Measurements from ENCODE around the gene TSEN34. TPM values are rescaled to one million over a fixed set of nuclear protein-coding genes. Genes with fewer than 3 reads are reported as not detected.
A peak's percentile ranks its signal among the peaks of the same experiment; 100 is the strongest.
"Not testable (repeated sequence)": the region's sequence is repeated elsewhere in the genome, so short reads cannot be mapped to it uniquely, and the experiment has no call there.

Gene TSEN34
- polyA plus RNA-seq, 4 donors: 36.2 to 67.5 (median 45.0) TPM

GRCh38 chr19:54183431-54183830 is 7.7 kb upstream of the TSEN34 start:
- DNase-seq (ENCODE audit: low read depth in 4 of 4, low spot score in 3 of 4): no peak

GRCh38 chr19:54186351-54186750 is 4.8 kb upstream of the TSEN34 start:
- no peak for DNase-seq (ENCODE audit: low read depth in 4 of 4, low spot score in 3 of 4)

GRCh38 chr19:54186934-54187381 is 4.2 kb upstream of the TSEN34 start:
- no peak for DNase-seq (ENCODE audit: low read depth in 4 of 4, low spot score in 3 of 4)

GRCh38 chr19:54188215-54188871 is 2.8 kb upstream of the TSEN34 start:
- no peak for DNase-seq (ENCODE audit: low read depth in 4 of 4, low spot score in 3 of 4)

GRCh38 chr19:54189145-54189734 is 1.9 kb upstream of the TSEN34 start, which contains the start of gene MBOAT7:
Gene MBOAT7 (minus strand): TSS chr19:54189580. CDS start chr19:54188508, 1,072 bp downstream.
- no peak for DNase-seq (ENCODE audit: low read depth in 4 of 4, low spot score in 3 of 4)

GRCh38 chr19:54189735-54190502 is 1.2 kb upstream of the TSEN34 start:
- DNase-seq (ENCODE audit: low read depth in 4 of 4, low spot score in 3 of 4): peak; percentile 100

GRCh38 chr19:54190503-54191010 is 551 bp upstream of the TSEN34 start:
- DNase-seq (ENCODE audit: low read depth in 4 of 4, low spot score in 3 of 4): peak; percentile 98 to 99 (median 99)

GRCh38 chr19:54191811-54192453 is 824 bp downstream of the TSEN34 start:
- no peak for DNase-seq (ENCODE audit: low read depth in 4 of 4, low spot score in 3 of 4)

- no peak for DNase-seq (ENCODE audit: low read depth in 4 of 4, low spot score in 3 of 4)
Measured at GRCh38 chr19:54193011-54193410, 1.9 kb downstream of the TSEN34 start.

GRCh38 chr19:54194463-54194862 is 3.4 kb downstream of the TSEN34 start:
- DNase-seq (ENCODE audit: low read depth in 4 of 4, low spot score in 3 of 4): not testable (repeated sequence)

- DNase-seq (ENCODE audit: low read depth in 4 of 4, low spot score in 3 of 4): no peak
Measured at GRCh38 chr19:54196536-54196935, 5.4 kb downstream of the TSEN34 start.

GRCh38 chr19:54197121-54197520 is 6.0 kb downstream of the TSEN34 start:
- DNase-seq (ENCODE audit: low read depth in 4 of 4, low spot score in 3 of 4): no peak

GRCh38 chr19:54199401-54199800 is 8.3 kb downstream of the TSEN34 start:
- no peak for DNase-seq (ENCODE audit: low read depth in 4 of 4, low spot score in 3 of 4)

- DNase-seq (ENCODE audit: low read depth in 4 of 4, low spot score in 3 of 4): no peak
Measured at GRCh38 chr19:54201172-54201701, 10.1 kb downstream of the TSEN34 start.

GRCh38 chr19:54201980-54202379 is 10.9 kb downstream of the TSEN34 start:
- no peak for DNase-seq (ENCODE audit: low read depth in 4 of 4, low spot score in 3 of 4)

GRCh38 chr19:54203151-54203611 is 12.1 kb downstream of the TSEN34 start:
- no peak for DNase-seq (ENCODE audit: low read depth in 4 of 4, low spot score in 3 of 4)

GRCh38 chr19:54204767-54205468 is 13.8 kb downstream of the TSEN34 start:
- no peak for DNase-seq (ENCODE audit: low read depth in 4 of 4, low spot score in 3 of 4)

- DNase-seq (ENCODE audit: low read depth in 4 of 4, low spot score in 3 of 4): no peak
Measured at GRCh38 chr19:54206030-54206830, 15.1 kb downstream of the TSEN34 start.

- no peak for DNase-seq (ENCODE audit: low read depth in 4 of 4, low spot score in 3 of 4)
Measured at GRCh38 chr19:54206831-54207177, 15.7 kb downstream of the TSEN34 start.
